ENCODE measurements around the gene MARS1.

- TF ChIP-seq, protein P1, sequence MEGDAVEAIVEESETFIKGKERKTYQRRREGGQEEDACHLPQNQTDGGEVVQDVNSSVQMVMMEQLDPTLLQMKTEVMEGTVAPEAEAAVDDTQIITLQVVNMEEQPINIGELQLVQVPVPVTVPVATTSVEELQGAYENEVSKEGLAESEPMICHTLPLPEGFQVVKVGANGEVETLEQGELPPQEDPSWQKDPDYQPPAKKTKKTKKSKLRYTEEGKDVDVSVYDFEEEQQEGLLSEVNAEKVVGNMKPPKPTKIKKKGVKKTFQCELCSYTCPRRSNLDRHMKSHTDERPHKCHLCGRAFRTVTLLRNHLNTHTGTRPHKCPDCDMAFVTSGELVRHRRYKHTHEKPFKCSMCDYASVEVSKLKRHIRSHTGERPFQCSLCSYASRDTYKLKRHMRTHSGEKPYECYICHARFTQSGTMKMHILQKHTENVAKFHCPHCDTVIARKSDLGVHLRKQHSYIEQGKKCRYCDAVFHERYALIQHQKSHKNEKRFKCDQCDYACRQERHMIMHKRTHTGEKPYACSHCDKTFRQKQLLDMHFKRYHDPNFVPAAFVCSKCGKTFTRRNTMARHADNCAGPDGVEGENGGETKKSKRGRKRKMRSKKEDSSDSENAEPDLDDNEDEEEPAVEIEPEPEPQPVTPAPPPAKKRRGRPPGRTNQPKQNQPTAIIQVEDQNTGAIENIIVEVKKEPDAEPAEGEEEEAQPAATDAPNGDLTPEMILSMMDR (IDR thresholded peaks at IDR 0.05), result no peak
- no peak for TF ChIP-seq POLR2A (IDR thresholded peaks at IDR 0.05)
Measured at GRCh38 chr12:57550641-57551549, 63.0 kb downstream of the MARS1 start.

All from uterus (tissue), 2 donors.